Measurements from ENCODE around the gene B3GNT9. TPM values are rescaled to one million over a fixed set of nuclear protein-coding genes. Genes with fewer than 3 reads are reported as not detected.

Gene B3GNT9
- total RNA-seq, 1 experiment from 2014 or later: 2.3 TPM

DNA sequence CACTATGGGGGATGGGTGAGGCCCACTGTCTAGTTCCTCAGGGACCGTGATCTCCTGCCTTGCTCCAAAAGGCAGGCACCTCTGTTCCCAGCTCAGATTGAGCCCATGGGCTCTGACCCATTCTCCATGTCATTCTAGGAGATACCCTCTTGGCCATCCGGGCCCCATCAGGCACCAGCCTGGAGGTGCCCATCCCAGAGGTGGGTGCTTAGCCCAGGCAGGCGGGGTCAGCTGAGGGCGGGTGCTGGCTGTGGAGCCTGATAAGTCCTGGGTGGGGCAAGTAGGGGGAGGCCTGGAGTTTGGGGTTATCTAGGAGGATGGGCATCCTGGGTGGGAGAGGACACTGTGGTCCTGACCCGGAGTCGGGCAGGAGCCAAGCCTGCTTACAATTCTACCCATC is 43.5 kb upstream of the B3GNT9 start:
- peaks cover 18% of the 10 kb centered on the region; the same call in 1 of the 2 replicates for H3K36me3 ChIP-seq (ENCODE audit: low read depth, low read length)
- CTCF ChIA-PET: no interaction called here
- no peaks in the 10 kb centered on the region for H3K27me3 ChIP-seq (ENCODE audit: low read length)
- ATAC-seq (no peak), DNase-seq (no peak)
- no peak overlapping the region; the same call in 1 of the 2 replicates for H3K4me2 ChIP-seq (ENCODE audit: low read length)
- TF ChIP-seq EZH2 (IDR thresholded peaks at IDR 0.05; ENCODE audit: low read length, unreplicated experiment) (no peak), EZH2phosphoT487 (IDR thresholded peaks at IDR 0.05; ENCODE audit: borderline replicate concordance, low read length) (no peak)
- TF ChIP-seq, protein P1, sequence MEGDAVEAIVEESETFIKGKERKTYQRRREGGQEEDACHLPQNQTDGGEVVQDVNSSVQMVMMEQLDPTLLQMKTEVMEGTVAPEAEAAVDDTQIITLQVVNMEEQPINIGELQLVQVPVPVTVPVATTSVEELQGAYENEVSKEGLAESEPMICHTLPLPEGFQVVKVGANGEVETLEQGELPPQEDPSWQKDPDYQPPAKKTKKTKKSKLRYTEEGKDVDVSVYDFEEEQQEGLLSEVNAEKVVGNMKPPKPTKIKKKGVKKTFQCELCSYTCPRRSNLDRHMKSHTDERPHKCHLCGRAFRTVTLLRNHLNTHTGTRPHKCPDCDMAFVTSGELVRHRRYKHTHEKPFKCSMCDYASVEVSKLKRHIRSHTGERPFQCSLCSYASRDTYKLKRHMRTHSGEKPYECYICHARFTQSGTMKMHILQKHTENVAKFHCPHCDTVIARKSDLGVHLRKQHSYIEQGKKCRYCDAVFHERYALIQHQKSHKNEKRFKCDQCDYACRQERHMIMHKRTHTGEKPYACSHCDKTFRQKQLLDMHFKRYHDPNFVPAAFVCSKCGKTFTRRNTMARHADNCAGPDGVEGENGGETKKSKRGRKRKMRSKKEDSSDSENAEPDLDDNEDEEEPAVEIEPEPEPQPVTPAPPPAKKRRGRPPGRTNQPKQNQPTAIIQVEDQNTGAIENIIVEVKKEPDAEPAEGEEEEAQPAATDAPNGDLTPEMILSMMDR (conservative IDR thresholded peaks at IDR 0.05; ENCODE audit: low read depth, low read length): no peak
- peaks cover 14% of the 10 kb centered on the region for H3K4me1 ChIP-seq (ENCODE audit: insufficient read depth, low read length)
- no peak overlapping the region for H3K9ac ChIP-seq (ENCODE audit: low read length)
- H4K20me1 ChIP-seq (ENCODE audit: low read length): no peaks in the 10 kb centered on the region; the same call in none of the 2 replicates
- no peaks in the 10 kb centered on the region for H3F3A ChIP-seq (ENCODE audit: low read length, unreplicated experiment)
- no peak overlapping the region for H3K27ac ChIP-seq (ENCODE audit: low read length)
- H2AFZ ChIP-seq (ENCODE audit: low read length): no peak overlapping the region
- POLR2A ChIA-PET (ENCODE audit: unreplicated experiment): no interaction called here
- intact Hi-C loops (cut with micrococcal nuclease): loop anchor here (10.0 kb wide), 1 partner anchor 51 kb away; the partner anchor contains the start of genes FHOD1 and SLC9A5
- no peak overlapping the region for H3K4me3 ChIP-seq (ENCODE audit: low read length)
- H3K79me2 ChIP-seq (ENCODE audit: low read length): peaks cover 30% of the 10 kb centered on the region
- H3K9me2 ChIP-seq (replicated peaks; ENCODE audit: low read length): no peaks in the 10 kb centered on the region
- H3K9me3 ChIP-seq (ENCODE audit: low read length): no peaks in the 10 kb centered on the region
- BruUV-seq (replicated peaks): no TSS peak

DNA sequence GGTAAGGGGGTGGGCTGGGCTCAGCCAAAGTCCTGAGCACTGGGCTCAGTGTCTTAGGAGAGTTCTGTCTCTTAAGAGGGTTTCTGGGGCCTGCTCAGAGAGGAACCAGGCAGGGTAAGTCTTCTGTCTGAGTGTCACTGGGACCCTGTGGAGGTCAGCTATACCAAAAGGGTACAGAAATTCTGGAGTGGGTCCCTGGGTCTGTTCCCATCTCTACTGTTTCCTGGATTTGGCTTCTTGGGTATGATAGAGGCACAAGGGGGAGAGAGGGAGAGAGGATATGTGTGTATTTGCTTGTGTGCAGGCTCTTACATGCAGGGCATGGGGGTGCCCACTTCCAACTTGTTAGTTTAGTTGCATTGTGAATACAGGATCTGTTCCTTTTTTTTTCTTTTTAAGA is 42.7 kb upstream of the B3GNT9 start:
- peaks cover 18% of the 10 kb centered on the region; the same call in 1 of the 2 replicates for H3K36me3 ChIP-seq (ENCODE audit: low read depth, low read length)
- H3F3A ChIP-seq (ENCODE audit: low read length, unreplicated experiment): no peaks in the 10 kb centered on the region
- no peaks in the 10 kb centered on the region for H3K9me2 ChIP-seq (replicated peaks; ENCODE audit: low read length)
- H3K9ac ChIP-seq (ENCODE audit: low read length): peak overlapping the region; percentile 99; the same call in 1 of the 2 replicates
- H4K20me1 ChIP-seq (ENCODE audit: low read length): no peaks in the 10 kb centered on the region; the same call in none of the 2 replicates
- no peaks in the 10 kb centered on the region for H3K27me3 ChIP-seq (ENCODE audit: low read length)
- H3K4me3 ChIP-seq (ENCODE audit: low read length): peak overlapping the region; percentile 98
- H3K27ac ChIP-seq (ENCODE audit: low read length): no peak overlapping the region
- intact Hi-C loops (cut with micrococcal nuclease): loop anchor here (10.0 kb wide), 1 partner anchor 51 kb away; the partner anchor contains the start of genes FHOD1 and SLC9A5
- no peak for DNase-seq
- ChIA-PET CTCF (no interaction called here), POLR2A (ENCODE audit: unreplicated experiment) (no interaction called here)
- no TSS peak for BruUV-seq (replicated peaks)
- no peak overlapping the region for H2AFZ ChIP-seq (ENCODE audit: low read length)
- TF ChIP-seq, protein P1 (conservative IDR thresholded peaks at IDR 0.05; ENCODE audit: low read depth, low read length): no peak
- TF ChIP-seq EZH2phosphoT487 (IDR thresholded peaks at IDR 0.05; ENCODE audit: borderline replicate concordance, low read length): no peak
- no peak for TF ChIP-seq EZH2 (IDR thresholded peaks at IDR 0.05; ENCODE audit: low read length, unreplicated experiment)
- H3K4me2 ChIP-seq (ENCODE audit: low read length): peak overlapping the region; percentile 94
- ATAC-seq: no peak
- peaks cover 30% of the 10 kb centered on the region for H3K79me2 ChIP-seq (ENCODE audit: low read length)
- peaks cover 14% of the 10 kb centered on the region for H3K4me1 ChIP-seq (ENCODE audit: insufficient read depth, low read length)
- H3K9me3 ChIP-seq (ENCODE audit: low read length): no peaks in the 10 kb centered on the region

DNA sequence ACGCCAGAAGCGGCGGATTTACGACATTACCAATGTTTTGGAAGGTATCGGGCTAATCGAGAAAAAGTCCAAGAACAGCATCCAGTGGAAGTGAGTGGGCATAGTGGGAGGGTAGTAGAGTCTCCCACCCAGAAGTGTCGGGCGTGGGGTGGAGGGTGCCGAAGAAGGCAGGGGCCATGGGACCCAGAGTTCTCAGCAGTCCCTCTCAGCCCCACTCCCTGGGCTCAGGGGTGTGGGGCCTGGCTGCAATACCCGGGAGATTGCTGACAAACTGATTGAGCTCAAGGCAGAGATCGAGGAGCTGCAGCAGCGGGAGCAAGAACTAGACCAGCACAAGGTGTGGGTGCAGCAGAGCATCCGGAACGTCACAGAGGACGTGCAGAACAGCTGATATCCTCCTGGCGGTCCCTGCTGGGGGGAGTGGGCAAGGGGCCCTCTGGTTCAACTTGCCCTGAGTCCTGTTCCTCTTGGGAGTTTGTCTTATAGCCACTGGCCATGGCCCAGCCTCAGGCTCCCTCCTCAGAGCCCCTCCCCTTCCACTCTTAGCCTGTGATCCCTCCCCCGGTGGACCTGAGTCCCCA is 42.1 kb upstream of the B3GNT9 start:
- POLR2A ChIA-PET (ENCODE audit: unreplicated experiment): no interaction called here
- intact Hi-C loops (cut with micrococcal nuclease): loop anchor here (10.0 kb wide), 1 partner anchor 52 kb away; the partner anchor contains the start of genes FHOD1 and SLC9A5
- Histone ChIP-seq H3K36me3 (ENCODE audit: low read depth, low read length) (peaks cover 18% of the 10 kb centered on the region; the same call in 1 of the 2 replicates), H3K27ac (ENCODE audit: low read length) (peak overlapping the region; percentile 32; the same call in 1 of the 2 replicates), H2AFZ (ENCODE audit: low read length) (no peak overlapping the region), H3K9ac (ENCODE audit: low read length) (peak overlapping the region; percentile 99), H3K9me3 (ENCODE audit: low read length) (no peaks in the 10 kb centered on the region), H3K9me2 (replicated peaks; ENCODE audit: low read length) (no peaks in the 10 kb centered on the region), H3F3A (ENCODE audit: low read length, unreplicated experiment) (no peaks in the 10 kb centered on the region), H3K79me2 (ENCODE audit: low read length) (peaks cover 30% of the 10 kb centered on the region), H3K27me3 (ENCODE audit: low read length) (no peaks in the 10 kb centered on the region), H4K20me1 (ENCODE audit: low read length) (no peaks in the 10 kb centered on the region; the same call in none of the 2 replicates), H3K4me2 (ENCODE audit: low read length) (peak overlapping the region; percentile 94), H3K4me1 (ENCODE audit: insufficient read depth, low read length) (peaks cover 14% of the 10 kb centered on the region), H3K4me3 (ENCODE audit: low read length) (peak overlapping the region; percentile 98)
- no peak for ATAC-seq
- no TSS peak for BruUV-seq (replicated peaks)
- CTCF ChIA-PET: no interaction called here
- no peak for DNase-seq
- TF ChIP-seq EZH2phosphoT487 (IDR thresholded peaks at IDR 0.05; ENCODE audit: borderline replicate concordance, low read length): no peak
- TF ChIP-seq EZH2 (IDR thresholded peaks at IDR 0.05; ENCODE audit: low read length, unreplicated experiment): no peak
